ENCODE measurements around the gene PKNOX2. TPM values are rescaled to one million over a fixed set of nuclear protein-coding genes. Genes with fewer than 3 reads are reported as not detected.

PKNOX2 gene
- total RNA-seq, 2 experiments from 2014 or later, result not detected

- H3K36me3 Mint-ChIP-seq, result no peaks in the 10 kb centered on the region
- H3K27ac Mint-ChIP-seq, result no peak overlapping the region
- H3K9me3 Mint-ChIP-seq, result no peaks in the 10 kb centered on the region
- DNase-seq, result no peak
- peaks cover 3% of the 10 kb centered on the region for H3K27me3 Mint-ChIP-seq
- H3K4me1 Mint-ChIP-seq, result no peaks in the 10 kb centered on the region
- no peak overlapping the region for H3K4me3 Mint-ChIP-seq
These were observed 261.1 kb downstream of the PKNOX2 start for GRCh38 chr11:125425601-125426000.

DNA sequence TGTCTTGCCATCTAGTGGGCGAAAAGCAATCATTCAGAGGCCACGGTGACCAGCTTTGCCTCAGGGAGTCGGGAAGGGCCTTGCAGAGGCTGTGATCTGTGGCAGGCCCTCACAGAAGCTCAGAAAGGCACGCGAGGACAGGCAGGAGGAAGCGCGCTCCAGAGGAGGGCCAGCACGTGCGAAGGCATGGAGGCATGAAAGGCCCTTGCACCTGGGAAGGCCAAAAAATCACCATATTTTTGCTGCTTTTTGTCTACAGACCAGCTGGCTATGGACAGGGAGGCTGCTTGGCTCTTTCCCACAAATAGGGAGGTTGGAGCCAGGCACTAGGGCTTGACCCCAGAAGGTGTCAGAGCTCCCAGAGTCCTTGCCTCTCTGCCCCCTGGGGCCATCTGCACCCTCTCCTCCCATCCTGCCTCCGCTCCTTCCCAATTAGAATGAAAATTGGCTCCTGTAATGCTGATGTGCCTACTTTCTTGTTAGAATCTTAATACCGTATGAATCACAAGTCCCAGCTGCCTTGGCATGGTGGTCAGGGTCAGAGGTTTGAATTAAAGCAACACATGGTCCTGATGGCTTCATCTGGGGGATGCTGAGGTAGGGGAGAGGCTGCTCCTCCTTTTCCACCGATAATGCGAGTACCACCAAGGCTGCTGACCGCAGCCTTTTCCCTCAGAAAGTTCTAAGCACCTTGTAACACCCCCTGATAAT lies 262.4 kb downstream of the PKNOX2 start:
- H3K4me1 Mint-ChIP-seq, result no peaks in the 10 kb centered on the region
- DNase-seq, result no peak
- peaks cover 3% of the 10 kb centered on the region for H3K27me3 Mint-ChIP-seq
- H3K9me3 Mint-ChIP-seq, result no peaks in the 10 kb centered on the region
- H3K27ac Mint-ChIP-seq, result no peak overlapping the region
- no peak overlapping the region for H3K4me3 Mint-ChIP-seq
- no peaks in the 10 kb centered on the region for H3K36me3 Mint-ChIP-seq

DNA sequence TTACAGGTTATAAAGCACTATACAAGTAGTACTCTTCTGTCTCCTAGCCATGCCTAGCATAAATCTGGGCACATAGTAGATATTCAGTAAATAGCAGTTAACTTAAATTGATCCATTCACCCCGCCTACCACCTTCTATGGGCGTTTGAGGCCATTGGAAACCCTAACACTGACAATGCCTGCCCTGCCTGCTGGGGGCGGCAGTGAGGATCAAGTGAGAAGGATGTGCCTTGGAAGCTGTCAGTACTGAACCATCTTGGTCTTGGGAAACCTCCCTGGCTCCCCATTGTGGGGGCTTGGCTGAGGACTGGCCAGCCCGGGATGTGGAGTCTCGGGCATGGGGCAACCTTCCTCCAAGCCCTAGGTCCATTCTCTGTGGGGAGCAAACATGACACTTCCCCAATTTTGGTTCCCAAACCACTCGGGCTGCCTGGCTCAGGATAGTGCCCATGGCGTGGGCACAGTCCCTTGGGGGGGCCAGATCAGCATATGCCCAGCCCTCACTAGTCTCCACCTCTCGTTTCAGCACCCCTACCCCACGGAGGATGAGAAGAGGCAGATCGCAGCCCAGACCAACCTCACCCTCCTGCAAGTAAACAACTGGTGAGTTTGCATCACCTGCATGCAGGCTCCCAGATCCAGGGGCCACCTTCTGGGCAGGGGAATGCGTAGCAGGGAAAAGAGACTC lies 264.1 kb downstream of the PKNOX2 start:
- Mint-ChIP-seq H3K36me3 (no peaks in the 10 kb centered on the region), H3K9me3 (no peaks in the 10 kb centered on the region), H3K4me3 (no peak overlapping the region), H3K27me3 (peaks cover 9% of the 10 kb centered on the region), H3K4me1 (no peaks in the 10 kb centered on the region), H3K27ac (no peak overlapping the region)
- DNase-seq, result no peak

- peaks cover 9% of the 10 kb centered on the region for H3K27me3 Mint-ChIP-seq
- H3K4me3 Mint-ChIP-seq, result no peak overlapping the region
- H3K27ac Mint-ChIP-seq, result no peak overlapping the region
- no peaks in the 10 kb centered on the region for H3K4me1 Mint-ChIP-seq
- H3K9me3 Mint-ChIP-seq, result no peaks in the 10 kb centered on the region
- H3K36me3 Mint-ChIP-seq, result no peaks in the 10 kb centered on the region
- peak; percentile 54 for DNase-seq
These were observed 264.7 kb downstream of the PKNOX2 start for GRCh38 chr11:125429174-125429707.

- no peak for DNase-seq
- Mint-ChIP-seq H3K9me3 (no peaks in the 10 kb centered on the region), H3K4me1 (no peaks in the 10 kb centered on the region), H3K4me3 (no peak overlapping the region), H3K27me3 (peaks cover 12% of the 10 kb centered on the region), H3K36me3 (no peaks in the 10 kb centered on the region), H3K27ac (no peak overlapping the region)
These were observed 265.5 kb downstream of the PKNOX2 start for GRCh38 chr11:125429807-125430678.

- Mint-ChIP-seq H3K4me1 (no peaks in the 10 kb centered on the region), H3K27me3 (peaks cover 16% of the 10 kb centered on the region), H3K36me3 (no peaks in the 10 kb centered on the region), H3K27ac (no peak overlapping the region), H3K9me3 (no peaks in the 10 kb centered on the region), H3K4me3 (no peak overlapping the region)
- DNase-seq, result no peak
These were observed 266.5 kb downstream of the PKNOX2 start for GRCh38 chr11:125431009-125431408.

- no peak overlapping the region for H3K4me3 Mint-ChIP-seq
- peaks cover 16% of the 10 kb centered on the region for H3K27me3 Mint-ChIP-seq
- H3K27ac Mint-ChIP-seq, result no peak overlapping the region
These were observed 266.9 kb downstream of the PKNOX2 start for GRCh38 chr11:125431481-125431880.

GRCh38 chr11:125433454-125434121 lies 269.0 kb downstream of the PKNOX2 start:
- H3K27me3 Mint-ChIP-seq, result peaks cover 16% of the 10 kb centered on the region
- DNase-seq, result peak; percentile 6
- no peaks in the 10 kb centered on the region for H3K4me1 Mint-ChIP-seq
- no peak overlapping the region for H3K4me3 Mint-ChIP-seq
- no peaks in the 10 kb centered on the region for H3K9me3 Mint-ChIP-seq
- H3K27ac Mint-ChIP-seq, result no peak overlapping the region
- H3K36me3 Mint-ChIP-seq, result no peaks in the 10 kb centered on the region

More at GRCh38 chr11:125431481-125431880, 266.9 kb downstream of the PKNOX2 start:
- Mint-ChIP-seq H3K36me3 (no peaks in the 10 kb centered on the region), H3K9me3 (no peaks in the 10 kb centered on the region), H3K4me1 (no peaks in the 10 kb centered on the region)
- DNase-seq, result no peak

DNA sequence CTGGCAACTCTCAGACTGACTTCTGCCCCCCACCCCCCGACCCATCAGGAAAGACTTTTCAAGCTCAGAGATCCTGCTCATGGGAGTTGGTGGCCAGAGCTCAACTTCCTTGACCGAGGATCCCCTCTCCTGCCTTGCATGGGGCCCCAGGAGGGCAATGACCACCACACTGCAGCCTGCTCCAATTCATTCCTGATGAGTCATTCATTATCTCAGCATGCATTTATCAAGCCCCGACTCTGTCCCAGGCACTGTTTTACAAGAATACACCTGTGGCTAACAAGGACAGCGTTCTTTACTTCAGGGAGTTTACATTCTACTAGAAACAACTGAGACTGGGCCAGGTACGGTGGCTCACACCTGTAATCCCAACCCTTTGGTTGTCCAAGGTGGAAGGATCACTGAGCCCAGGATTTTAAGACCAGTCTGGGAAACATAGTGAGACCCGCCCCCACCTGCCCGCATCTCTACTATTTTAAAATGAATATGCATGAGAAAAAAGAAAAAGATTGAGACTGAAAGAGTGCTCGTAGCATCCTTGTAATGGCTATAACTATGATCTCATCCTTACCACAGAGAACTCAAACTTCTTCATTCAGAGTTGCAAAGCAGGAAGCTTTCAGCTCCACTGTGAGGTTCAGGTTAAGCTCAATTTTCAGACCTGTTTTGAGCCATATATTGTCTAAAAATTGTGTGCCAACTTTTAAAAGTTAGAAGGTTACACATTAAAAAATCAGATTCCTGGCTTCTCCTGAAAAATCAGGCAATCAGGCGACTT lies 271.1 kb downstream of the PKNOX2 start:
- Mint-ChIP-seq H3K9me3 (no peaks in the 10 kb centered on the region), H3K27me3 (peaks cover 24% of the 10 kb centered on the region), H3K36me3 (no peaks in the 10 kb centered on the region), H3K27ac (no peak overlapping the region), H3K4me1 (no peaks in the 10 kb centered on the region), H3K4me3 (no peak overlapping the region)
- no peak for DNase-seq

GRCh38 chr11:125441648-125442410 lies 277.3 kb downstream of the PKNOX2 start:
- Mint-ChIP-seq H3K4me1 (no peaks in the 10 kb centered on the region), H3K27me3 (peaks cover 27% of the 10 kb centered on the region)

DNA sequence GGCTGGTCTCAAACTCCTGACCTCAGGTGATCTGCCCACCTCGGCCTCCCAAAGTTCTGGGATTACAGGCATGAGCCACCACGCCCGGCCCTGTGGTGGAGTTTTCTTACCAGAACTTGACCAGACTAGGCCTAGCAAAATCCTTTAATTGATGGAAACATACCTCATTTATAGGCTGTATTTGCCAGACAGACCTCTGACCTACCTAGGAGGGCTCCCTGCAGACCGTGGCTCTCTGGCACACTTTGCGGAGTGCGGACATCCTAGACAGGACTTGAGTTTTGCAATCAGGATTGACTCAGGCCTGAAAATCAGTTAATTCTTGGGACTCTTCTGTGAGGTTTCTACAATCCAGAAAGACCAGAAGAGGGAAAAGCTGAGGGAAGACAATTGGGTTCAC lies 278.4 kb downstream of the PKNOX2 start:
- Mint-ChIP-seq H3K27me3 (peaks cover 24% of the 10 kb centered on the region), H3K4me1 (no peaks in the 10 kb centered on the region), H3K36me3 (no peaks in the 10 kb centered on the region), H3K4me3 (no peak overlapping the region), H3K27ac (no peak overlapping the region), H3K9me3 (no peaks in the 10 kb centered on the region)
- no peak for DNase-seq

More at GRCh38 chr11:125441648-125442410, 277.3 kb downstream of the PKNOX2 start:
- DNase-seq, result no peak
- H3K36me3 Mint-ChIP-seq, result no peaks in the 10 kb centered on the region
- no peak overlapping the region for H3K27ac Mint-ChIP-seq
- no peak overlapping the region for H3K4me3 Mint-ChIP-seq
- H3K9me3 Mint-ChIP-seq, result no peaks in the 10 kb centered on the region

- no peak for DNase-seq
- no peaks in the 10 kb centered on the region for H3K36me3 Mint-ChIP-seq
- no peaks in the 10 kb centered on the region for H3K9me3 Mint-ChIP-seq
- peaks cover 24% of the 10 kb centered on the region for H3K27me3 Mint-ChIP-seq
- H3K27ac Mint-ChIP-seq, result no peak overlapping the region
- no peaks in the 10 kb centered on the region for H3K4me1 Mint-ChIP-seq
- no peak overlapping the region for H3K4me3 Mint-ChIP-seq
These were observed 279.3 kb downstream of the PKNOX2 start for GRCh38 chr11:125443767-125444311.

GRCh38 chr11:125445731-125446130 lies 281.2 kb downstream of the PKNOX2 start:
- DNase-seq, result no peak
- H3K36me3 Mint-ChIP-seq, result no peaks in the 10 kb centered on the region

More at GRCh38 chr11:125445731-125446130, 281.2 kb downstream of the PKNOX2 start:
- Mint-ChIP-seq H3K9me3 (no peaks in the 10 kb centered on the region), H3K27me3 (peaks cover 16% of the 10 kb centered on the region), H3K27ac (no peak overlapping the region), H3K4me1 (no peaks in the 10 kb centered on the region), H3K4me3 (no peak overlapping the region)

Data from activated naive CD8-positive, alpha-beta T cell treated with anti-CD3 and anti-CD28 coated beads for 36 hours (primary cell).